HG02981 (cell line): ENCODE measurements around the gene LMNTD1.
"Not testable (repeated sequence)": the region's sequence is repeated elsewhere in the genome, so short reads cannot be mapped to it uniquely, and the experiment has no call there.

Experiments used
- ATAC-seq: cut with Tn5 transposase; IDR thresholded peaks from one replicate; pipeline ENCODE4 v1.9.1; 2021; ENCODE audit warnings: mild to moderate bottlenecking, moderate library complexity; ENCODE audit not compliant: unreplicated experiment

The LMNTD1 gene, protein sequence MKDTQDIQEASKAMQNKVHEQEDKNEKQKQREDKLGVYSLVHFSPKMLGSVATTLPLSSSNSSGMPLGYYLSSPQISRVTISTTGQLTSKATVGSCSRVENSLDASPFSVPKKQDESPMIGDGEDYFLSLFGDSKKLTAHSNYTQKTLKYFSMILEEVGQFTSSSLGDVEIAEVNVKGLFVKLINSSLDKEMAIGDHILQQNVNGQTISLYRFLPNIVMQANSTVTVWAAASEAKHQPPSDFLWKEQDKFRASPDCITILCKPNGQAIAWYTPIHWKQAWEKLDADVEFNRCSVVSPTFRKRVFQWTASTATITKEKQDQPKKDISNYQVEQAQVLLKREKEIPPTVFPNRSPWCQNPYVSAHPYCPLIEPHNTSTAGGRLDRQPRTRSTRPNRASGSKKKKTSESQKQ

DNA sequence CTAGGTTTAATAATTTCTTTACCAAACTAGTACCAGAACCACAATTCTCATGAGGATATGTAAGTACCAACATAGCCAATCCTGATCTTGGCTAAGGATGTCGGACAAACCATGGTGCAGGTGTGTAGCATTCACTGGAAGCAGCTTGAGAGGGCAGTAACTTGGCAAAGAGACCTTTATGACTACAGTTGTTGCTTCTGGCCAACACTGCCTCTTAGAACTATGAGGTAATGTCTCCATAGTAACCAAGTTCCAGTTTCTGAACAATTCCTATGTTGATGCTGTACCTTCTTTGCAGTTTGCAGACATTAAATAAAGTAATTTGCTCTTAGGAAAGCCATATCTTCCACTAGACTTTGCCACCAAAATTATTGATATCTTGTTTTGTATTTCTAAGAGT, at the start of gene LMNTD1:
Gene LMNTD1, minus strand, starts transcription at position 186 of the 400 bp plus-strand sequence. CDS start 324 bp downstream, outside the sequence.
- ATAC-seq = peak; percentile 48

DNA sequence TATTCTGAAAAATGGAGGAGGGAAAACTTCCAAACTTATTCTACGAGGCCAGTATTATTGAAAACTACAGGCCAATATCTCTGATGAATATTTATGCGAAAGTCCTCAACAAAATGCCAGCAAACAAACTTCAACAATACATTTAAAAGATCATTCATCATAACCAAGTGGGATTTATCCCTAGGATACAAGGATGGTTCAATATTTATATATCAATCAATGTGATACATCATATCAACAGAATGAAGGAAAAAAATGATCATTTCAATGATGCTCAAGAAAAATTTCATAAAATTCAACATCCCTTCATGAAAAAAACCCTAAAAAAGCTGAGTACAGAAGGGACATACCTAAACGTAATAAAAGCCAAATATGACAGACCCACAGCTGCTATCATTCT, 45.9 kb upstream of the LMNTD1 start:
- ATAC-seq = no peak

DNA sequence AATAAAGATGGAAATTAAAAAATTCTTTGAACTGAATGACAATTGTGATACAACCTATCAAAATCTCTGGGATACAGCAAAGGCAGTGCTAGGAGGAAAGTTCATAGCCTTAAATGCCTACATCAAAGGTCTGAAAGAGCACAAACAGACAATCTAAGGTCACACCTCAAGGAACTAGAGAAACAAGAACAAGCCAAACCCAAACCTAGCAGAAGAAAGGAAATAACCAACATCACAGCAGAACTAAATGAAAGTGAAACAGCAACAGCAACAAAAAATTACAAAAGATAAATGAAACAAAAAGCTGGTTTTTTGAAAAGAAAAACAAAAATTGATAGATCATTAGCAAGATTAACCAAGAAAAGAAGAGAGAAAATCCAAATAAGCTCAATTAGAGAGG, 42.4 kb upstream of the LMNTD1 start:
- not testable (repeated sequence) for ATAC-seq

DNA sequence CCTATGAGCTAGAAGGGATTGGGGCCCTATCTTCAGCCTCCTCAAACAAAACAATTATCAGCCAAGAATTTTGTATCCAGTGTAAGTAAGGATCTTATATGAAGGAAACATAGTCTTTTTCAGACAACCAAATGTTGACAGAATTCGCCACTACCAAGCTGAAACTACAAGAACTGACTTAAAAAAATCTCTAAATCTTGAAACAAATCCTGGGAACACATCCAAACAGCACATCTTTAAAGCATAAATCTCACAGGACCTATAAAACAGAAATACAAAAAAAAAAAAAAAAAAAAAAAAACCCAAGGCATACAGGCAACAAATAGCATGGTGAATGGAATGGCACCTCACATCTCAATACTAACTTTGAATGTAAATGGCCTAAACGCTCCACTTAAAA, 41.3 kb upstream of the LMNTD1 start:
- ATAC-seq = no peak

DNA sequence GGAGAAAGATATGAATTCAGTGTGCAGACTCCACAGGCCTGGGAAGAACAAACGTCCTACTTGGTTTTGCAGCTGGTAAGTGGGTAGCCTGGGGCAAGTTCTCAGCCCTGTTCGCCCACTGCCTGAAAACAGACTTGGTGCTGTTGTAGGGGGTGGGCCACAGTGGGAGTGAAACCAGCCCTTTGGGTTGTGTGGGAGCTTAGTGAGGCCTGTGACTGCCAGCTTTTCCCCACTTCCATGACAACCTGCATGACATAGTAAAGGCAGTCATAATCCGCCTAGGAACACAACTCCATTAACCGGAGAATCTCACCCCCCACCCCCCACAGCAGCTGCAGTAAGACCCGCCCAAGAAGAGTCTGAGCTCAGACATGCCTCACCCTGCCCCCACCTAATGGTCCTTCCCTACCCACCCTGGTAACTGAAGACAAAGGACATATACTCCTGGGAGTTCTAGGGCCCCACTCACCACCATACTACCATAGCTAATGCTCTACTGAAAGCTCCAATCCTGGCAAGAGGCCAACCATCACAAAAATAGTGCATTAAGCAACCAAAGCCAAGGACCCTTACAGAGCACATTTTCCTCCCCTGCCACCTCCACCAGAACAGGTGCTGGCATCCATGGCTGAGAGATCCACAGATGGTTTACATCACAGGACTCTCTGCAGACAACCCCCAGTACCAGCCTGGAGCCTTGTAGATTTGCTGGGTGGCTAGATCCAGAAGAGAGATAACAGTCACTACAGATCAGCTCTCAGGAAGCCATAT, 39.8 kb upstream of the LMNTD1 start:
- no peak for ATAC-seq

DNA sequence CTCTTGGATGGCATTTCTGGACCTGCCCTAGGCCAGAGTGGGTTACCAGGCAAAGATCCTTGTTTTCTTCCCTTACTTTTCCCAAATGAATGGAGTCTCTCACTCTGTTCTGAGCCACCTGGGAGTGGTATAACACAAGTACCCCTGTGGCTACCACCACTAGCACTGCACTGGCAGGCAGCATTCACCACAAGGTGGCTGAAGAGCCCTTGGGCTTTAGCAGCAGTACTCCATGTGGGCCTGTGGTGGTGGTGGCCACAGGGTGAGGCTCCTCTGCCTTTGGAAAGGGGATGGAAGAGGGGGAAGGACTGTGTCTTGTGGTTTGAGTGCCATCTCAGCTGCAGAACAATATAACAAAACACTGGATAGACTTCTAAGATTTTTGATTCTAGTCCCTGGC, 38.1 kb upstream of the LMNTD1 start:
- no peak for ATAC-seq

DNA sequence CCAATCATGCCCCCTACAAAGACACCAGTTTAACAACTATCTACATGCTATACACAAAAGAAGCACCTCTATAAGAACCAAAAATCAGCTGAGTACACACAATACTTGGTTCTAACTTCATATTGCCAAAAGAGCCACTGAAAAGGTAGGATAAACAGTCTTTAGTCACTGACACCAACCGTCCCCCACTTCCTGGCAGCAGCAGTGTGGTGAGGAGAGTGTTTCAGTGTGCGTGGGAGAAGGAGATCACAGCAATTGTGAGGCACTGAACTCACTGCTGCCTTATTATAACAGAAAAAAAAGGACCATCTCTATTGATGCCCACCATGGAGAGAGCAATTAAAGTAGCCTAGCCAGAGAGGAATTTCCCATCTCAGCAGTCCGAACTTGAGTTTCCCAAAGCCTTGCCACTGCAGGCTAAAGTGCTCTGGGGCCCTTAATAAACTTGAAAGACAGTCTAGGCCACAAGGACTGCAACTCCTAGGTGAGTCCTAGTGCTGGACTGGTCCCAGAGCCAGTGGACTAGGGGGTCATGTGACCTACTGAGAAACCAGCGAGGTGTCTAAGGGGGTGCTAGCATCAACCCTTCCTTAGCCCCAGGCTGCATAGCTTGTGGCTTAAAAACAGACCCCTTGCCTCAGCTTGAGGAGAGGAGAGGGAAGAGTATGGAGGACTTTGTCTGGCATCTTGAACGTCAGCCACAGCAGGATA, 37.1 kb upstream of the LMNTD1 start:
- no peak for ATAC-seq

DNA sequence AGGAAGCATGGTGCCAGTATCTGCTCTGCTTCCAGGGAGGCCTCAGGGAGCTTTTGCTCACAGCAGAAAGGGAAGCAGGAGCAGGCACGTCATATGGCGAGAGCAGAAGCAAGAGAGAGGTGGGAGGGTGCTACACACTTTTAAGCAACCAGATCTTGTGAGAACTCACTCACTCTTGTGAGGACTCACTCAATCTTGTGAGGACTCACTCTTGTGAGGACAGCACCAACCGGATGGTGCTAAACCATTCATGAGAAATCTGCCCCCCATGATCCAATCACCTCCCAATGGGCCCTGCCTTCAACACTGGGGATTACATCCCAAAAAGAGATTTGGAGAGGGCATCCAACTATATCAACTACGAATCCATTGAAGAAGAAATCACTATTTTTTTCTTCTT, 34.3 kb upstream of the LMNTD1 start:
- no peak for ATAC-seq

DNA sequence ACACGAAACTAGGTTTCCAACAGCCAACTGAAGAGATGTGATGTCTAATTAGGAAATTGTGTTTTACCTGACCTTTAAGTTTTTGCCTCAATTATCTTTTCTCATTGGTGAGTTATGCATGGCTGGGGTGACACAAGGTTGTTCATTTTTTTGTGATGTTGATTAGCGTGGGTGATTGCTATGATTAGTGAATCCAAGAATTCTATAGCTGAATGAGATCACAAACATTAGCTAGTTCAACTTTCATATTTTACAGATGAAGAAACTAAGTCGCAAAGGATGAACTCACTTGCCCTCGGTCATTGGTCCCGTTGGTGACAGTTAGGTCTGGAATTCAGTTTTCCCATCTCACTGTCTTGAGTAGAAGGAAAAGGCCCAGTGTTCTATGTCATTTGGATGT, 32.6 kb upstream of the LMNTD1 start:
- ATAC-seq = no peak

DNA sequence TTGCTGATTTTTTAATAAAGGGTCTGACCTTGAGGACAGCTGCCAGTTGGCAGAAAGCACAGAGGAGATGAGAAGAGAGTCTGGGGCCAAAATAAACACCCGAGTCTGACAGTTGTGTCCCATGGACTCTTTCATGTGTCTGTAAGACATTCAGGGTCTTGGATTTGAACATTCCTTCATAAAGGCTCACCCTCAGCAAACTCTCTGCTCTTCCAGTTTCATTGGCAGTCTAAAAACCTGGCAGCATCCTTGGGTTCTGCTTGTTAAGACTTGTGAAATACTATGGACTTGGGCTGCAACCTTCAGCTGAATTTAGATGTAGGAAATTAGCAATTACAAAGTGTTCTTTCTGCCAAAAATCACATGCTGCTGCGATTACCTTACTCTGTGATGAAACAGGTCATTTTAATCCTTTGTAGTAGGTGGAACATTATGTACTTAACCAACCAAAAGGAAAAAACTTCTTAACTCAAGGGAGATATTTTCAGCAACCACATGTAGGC, 32.0 kb upstream of the LMNTD1 start:
- no peak for ATAC-seq

DNA sequence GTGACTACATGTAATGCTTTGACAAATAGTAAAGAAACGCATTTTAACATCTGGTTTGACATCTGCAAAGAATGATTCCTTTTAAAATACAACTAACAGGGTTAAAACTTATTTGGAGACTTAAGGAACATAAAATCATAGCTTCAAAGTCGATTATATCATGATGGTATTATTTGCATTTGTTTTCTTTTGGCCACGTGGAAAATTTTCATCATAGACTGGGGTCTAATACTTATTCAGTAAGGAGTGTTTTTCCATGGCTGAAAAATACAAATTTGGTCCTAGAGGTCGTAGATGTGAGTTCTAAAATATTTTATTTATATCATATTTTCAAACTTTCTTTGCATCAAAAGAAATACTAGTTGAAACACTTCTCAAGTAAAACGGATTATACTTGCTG, 31.5 kb upstream of the LMNTD1 start:
- no peak for ATAC-seq

DNA sequence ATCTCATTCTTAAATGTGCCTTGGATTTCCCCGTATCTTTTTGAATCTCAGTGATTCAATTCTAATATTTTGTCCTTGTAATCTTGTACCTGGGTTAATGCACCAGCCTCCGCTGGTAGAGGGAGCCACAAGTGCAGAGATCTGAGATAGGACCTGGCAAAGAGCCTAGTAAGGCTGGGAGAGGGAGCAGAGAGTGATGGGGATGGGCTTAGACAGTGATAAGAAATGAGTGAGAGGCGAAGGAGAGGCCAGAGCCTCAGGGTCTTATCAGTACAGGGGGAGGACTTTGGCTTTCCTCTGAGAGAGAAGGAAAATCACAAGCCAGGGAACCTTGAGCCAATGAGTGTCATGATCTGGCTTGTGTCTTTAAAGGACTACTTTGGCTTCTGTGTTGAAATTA, 30.5 kb upstream of the LMNTD1 start:
- no peak for ATAC-seq

DNA sequence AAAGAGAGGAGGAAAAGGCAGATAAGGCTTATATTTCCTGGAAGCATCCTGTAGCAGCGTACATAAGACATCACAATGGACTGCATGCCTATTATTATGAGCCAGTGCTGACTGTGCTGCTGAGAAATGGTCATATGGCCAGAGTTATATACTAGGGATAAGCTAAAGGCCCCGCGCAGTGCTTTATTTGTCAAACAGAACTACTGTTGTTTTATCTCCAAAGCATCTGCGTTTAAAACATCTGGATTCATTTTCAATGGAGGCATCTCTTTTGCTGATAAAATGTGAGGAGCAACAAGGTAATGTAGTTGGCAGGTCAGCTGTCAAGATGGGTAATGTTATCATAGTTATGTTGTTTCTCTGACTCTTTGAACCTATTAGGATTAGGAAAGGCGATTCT, 28.0 kb upstream of the LMNTD1 start:
- no peak for ATAC-seq

DNA sequence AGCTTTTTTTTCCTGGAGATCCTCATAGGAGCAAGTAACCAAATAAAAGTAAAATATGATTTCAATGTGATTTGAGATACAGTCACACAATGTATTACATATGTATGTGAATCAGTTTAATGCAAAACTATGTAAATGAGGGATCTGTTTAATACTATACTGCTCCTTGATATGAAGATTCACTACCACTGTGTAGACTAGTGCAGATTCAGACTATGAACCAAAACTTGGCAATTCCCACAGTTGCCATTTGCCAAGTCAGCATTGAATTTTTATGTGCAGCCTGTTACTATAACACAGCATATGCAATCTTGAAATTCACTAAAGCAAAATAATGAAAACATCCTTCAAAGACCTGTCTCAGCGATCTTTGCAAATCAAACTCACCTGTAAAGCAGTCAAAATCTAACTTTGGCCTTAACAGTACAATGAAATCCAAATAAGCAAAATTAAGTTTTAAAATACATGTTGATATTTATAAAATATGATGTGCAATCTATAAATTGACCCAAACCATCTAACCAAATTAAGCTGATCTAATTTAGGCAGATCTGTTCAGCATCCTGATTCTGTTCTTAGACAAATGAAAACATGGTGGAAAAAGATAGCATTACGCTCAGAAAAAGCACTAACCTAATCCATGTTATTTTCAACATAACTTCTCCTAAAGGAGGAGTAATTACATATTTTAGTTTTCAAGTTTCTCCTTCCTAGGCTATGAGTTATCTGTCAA, 25.5 kb upstream of the LMNTD1 start:
- no peak for ATAC-seq

DNA sequence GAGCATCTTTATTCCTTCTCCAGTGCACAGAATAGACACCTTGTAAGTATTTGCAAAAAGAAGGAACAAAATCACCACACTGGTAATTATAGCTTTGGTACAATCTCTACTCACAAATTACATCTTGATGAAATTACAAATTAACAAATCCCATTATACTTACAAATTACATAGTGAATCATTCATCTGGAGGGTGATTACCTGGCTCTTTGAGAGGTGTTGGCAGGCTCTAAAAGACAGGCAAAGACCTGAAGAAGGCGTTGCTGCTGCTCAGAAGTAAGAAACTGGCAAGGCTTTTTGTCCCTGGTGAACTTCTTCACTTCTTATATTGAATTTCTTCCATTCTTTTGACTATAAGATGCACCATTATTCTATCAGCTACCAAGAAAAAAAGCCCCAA, 21.7 kb upstream of the LMNTD1 start:
- no peak for ATAC-seq

DNA sequence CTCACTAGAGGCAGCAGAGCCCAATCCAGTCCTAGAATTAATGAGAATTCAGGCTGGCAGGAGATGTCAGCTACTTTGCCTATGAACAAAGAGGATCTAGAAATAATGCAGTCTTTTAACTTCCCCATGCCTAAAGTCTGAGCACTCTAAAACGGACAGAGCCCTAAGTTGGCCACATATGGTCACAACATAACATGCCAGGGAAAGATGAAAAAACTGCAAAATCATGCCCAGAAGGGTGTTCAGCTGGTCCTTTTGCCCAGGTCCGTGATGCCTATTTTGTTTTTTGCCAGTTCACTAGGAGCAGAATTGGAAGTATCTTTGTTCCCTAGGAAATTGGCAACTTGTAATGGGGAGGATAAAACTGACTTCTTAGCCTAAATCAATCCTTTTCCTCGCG, 20.3 kb upstream of the LMNTD1 start:
- no peak for ATAC-seq

DNA sequence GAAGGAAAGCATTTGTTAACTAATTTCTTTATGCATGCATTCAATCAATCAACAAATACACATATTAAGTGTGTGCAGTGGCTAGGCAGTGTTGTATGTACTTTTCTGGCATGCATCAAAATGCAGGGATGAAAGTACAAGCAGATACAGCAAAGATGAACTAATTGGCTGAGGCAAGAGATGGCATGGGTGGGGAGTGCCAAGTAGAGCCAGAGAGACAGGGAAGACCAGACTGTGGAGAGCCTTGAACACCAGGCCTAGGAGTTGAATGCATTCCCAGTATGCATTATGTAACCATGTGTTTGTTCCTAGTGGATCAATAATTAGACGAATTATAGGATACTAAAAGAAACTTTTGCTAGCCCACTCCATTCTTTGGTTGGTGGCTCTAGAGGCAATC, 17.3 kb upstream of the LMNTD1 start:
- no peak for ATAC-seq

DNA sequence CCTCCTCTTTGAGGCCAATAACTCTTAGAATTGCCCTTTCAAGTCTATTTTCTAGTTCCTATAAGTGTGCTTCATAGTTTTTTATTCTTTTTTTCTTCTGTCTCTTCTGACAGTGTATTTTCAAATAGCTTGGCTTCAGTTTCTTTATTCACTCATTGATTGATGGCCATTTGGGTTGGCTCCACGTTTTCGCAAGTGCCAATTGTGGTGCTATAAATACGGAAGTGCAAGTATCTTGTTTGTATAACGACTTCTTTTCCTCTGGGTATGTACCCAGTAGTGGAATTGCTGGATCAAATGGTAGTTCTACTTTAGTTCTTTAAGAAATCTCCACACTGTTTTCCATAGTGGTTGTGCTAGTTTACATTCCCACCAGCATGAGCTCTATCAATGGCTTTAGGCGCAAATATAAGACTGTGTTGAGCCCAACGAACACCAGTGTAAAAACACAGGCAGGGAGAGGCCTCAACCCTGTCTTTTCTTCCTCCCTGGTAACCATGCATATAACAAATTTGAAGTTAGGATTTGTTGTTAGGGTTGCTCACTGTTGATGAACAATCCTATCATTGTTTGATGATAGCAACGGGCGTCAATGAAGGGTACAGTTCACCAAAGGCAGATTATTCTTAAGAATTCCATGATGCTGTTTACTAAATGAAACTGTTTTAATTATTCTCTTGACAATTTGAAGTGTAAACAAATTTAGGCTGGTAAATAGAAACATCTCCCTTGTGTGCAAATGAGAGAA, 13.3 kb upstream of the LMNTD1 start:
- ATAC-seq = no peak

DNA sequence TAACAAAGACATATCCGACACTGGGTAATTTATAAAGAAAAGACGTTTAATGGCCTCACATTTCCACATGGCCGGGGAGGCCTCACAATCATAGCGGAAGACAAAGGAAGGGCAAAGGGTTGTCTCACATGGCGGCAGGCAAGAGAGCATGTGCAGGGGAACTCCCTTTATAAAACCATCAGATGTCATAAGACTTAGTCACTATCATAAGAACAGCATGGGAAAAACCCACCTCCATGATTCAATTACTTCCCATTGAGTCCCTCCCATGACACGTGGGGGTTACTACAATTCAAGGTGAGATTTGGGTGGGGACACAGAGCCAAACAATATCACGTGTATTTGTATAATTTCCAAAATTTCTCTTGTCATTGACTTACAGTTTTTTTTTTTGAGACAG, 5.5 kb upstream of the LMNTD1 start:
- no peak for ATAC-seq

DNA sequence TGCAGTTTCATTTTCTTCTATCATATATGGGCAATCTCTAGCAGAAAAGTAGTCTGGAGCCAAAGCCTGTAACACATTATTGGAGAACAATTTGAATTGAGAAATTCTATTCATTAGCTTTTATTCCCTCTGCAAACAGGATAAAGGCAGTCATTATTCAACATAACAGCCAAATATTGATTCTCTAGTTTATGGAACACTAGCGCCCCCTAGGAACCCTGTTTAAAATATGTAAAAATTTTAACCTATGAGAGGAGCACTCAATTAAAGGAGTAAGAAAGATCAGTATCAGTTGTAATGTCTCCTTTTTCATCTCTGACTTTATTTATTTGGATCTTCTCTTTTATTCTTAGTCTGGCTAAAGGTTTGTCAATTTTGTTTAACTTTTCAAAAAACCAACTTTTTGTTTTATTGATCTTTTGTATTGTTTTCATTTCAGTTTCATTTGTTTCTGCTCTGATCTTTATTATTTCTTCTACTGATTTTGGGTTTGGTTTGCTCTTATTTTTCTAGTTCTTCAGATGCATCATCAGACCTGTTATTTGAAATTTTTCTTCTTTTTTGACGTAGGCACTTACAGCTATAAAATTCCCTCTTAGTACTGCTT, 4.8 kb upstream of the LMNTD1 start:
- ATAC-seq = no peak
